HEK293 (cell line): ENCODE data around the gene SNAP47.

Source experiments
- CTCF ChIA-PET: fragments of 350-600 bp; formaldehyde crosslinking; extraction: SDS; loops from one replicate; lab custom pipeline; 2021; ENCODE audit warnings: antibody characterized with exemption; lab: Yijun Ruan, JAX
- POLR2A ChIA-PET: fragments of 300-600 bp; formaldehyde crosslinking; extraction: SDS; loops from one replicate; lab custom pipeline; 2020; ENCODE audit warnings: antibody characterized with exemption, inconsistent platforms; lab: Yijun Ruan, JAX
- H3K27ac ChIP-seq: fragments of 200-500 bp; sonication (Bioruptor generic); 2 replicates; pipeline ENCODE4 v1.5.1; 2014; ENCODE audit warnings: low read depth, low read length, control low read depth, inconsistent platforms; ENCODE audit errors: extremely low read depth
- H3K36me3 ChIP-seq, 2 experiments: fragments of 200-500 bp in 1 of 2; sonication (Bioruptor generic) in 1 of 2; 1 replicate in 1 of 2; 2 replicates in 1 of 2; pipeline ENCODE4 v1.5.1; 2014 to 2017; ENCODE audit warnings: inconsistent platforms in 2 of 2, low read length in 2 of 2; ENCODE audit not compliant: control insufficient read depth in 2 of 2, insufficient read depth in 1 of 2
- H3K4me1 ChIP-seq: fragments of 200-500 bp; sonication (Bioruptor generic); 2 replicates; pipeline ENCODE4 v1.5.1; 2014; ENCODE audit warnings: mild to moderate bottlenecking, low read length, inconsistent platforms; ENCODE audit not compliant: control insufficient read depth, insufficient read depth
- H3K4me3 ChIP-seq: 2 replicates; pipeline ENCODE4 v1.5.1; 2011; ENCODE audit warnings: low read depth, mild to moderate bottlenecking, control low read depth, low read length, moderate library complexity
- H3K9me3 ChIP-seq: fragments of 200-500 bp; sonication (Bioruptor generic); 2 replicates; pipeline ENCODE4 v1.5.1; 2014; ENCODE audit warnings: low read depth, low read length, inconsistent platforms; ENCODE audit not compliant: control insufficient read depth, insufficient read depth
- GFI1B ChIP-seq: fragments of 450-650 bp; formaldehyde crosslinking; IDR thresholded peaks from 2 replicates; pipeline ENCODE4 v1.5.1; 2016; ENCODE audit warnings: missing biosample characterization, missing genetic modification characterization
- KLF17 ChIP-seq: fragments of 450-650 bp; formaldehyde crosslinking; IDR thresholded peaks from 2 replicates; pipeline ENCODE4 v1.5.1; 2016; ENCODE audit warnings: missing biosample characterization, missing genetic modification characterization
- PRDM2 ChIP-seq: fragments of 450-650 bp; formaldehyde crosslinking; IDR thresholded peaks from 2 replicates; pipeline ENCODE4 v1.5.1; 2016; ENCODE audit warnings: missing biosample characterization, missing genetic modification characterization, borderline replicate concordance
- RBAK ChIP-seq: fragments of 450-650 bp; formaldehyde crosslinking; IDR thresholded peaks from 2 replicates; pipeline ENCODE4 v1.5.1; 2016; ENCODE audit warnings: missing biosample characterization, missing genetic modification characterization
- SCRT2 ChIP-seq: fragments of 450-650 bp; formaldehyde crosslinking; IDR thresholded peaks from 2 replicates; pipeline ENCODE4 v1.5.1; 2016; ENCODE audit warnings: missing biosample characterization, missing genetic modification characterization
- YY1 ChIP-seq: fragments of 450-650 bp; formaldehyde crosslinking; IDR thresholded peaks from 2 replicates; pipeline ENCODE4 v1.5.1; 2018; ENCODE audit warnings: missing biosample characterization, missing genetic modification characterization
- ZBTB17 ChIP-seq: fragments of 450-650 bp; formaldehyde crosslinking; IDR thresholded peaks from 2 replicates; pipeline ENCODE4 v1.5.1; 2016; ENCODE audit warnings: missing biosample characterization, missing genetic modification characterization
- ZBTB20 ChIP-seq: fragments of 450-650 bp; formaldehyde crosslinking; IDR thresholded peaks from 2 replicates; pipeline ENCODE4 v1.5.1; 2016; ENCODE audit warnings: missing biosample characterization, missing genetic modification characterization
- ZBTB21 ChIP-seq: fragments of 450-650 bp; formaldehyde crosslinking; IDR thresholded peaks from 2 replicates; pipeline ENCODE4 v1.5.1; 2017; ENCODE audit warnings: missing biosample characterization, missing genetic modification characterization
- ZBTB26 ChIP-seq: fragments of 450-650 bp; formaldehyde crosslinking; optimal IDR thresholded peaks from 2 replicates; pipeline ENCODE3; 2016; ENCODE audit warnings: missing biosample characterization, mild to moderate bottlenecking, missing genetic modification characterization
- ZNF184 ChIP-seq: fragments of 450-650 bp; IDR thresholded peaks from 2 replicates; pipeline ENCODE4 v1.5.1; 2018; ENCODE audit warnings: missing biosample characterization, mild to moderate bottlenecking, missing genetic modification characterization
- ZNF2 ChIP-seq: fragments of 450-650 bp; formaldehyde crosslinking; IDR thresholded peaks from 2 replicates; pipeline ENCODE4 v1.5.1; 2016; ENCODE audit warnings: missing biosample characterization, missing genetic modification characterization
- ZNF341 ChIP-seq: fragments of 450-650 bp; formaldehyde crosslinking; IDR thresholded peaks from 2 replicates; pipeline ENCODE4; 2016; ENCODE audit warnings: low read depth, missing biosample characterization, missing genetic modification characterization
- ZNF366 ChIP-seq: fragments of 450-650 bp; formaldehyde crosslinking; conservative IDR thresholded peaks from 2 replicates; pipeline ENCODE4 v1.5.1; 2016; ENCODE audit warnings: missing biosample characterization, missing genetic modification characterization
- ZNF521 ChIP-seq: fragments of 450-650 bp; formaldehyde crosslinking; IDR thresholded peaks from 2 replicates; pipeline ENCODE4 v1.5.1; 2017; ENCODE audit warnings: missing biosample characterization, mild to moderate bottlenecking, missing genetic modification characterization
- ZNF610 ChIP-seq: fragments of 450-650 bp; formaldehyde crosslinking; IDR thresholded peaks from 2 replicates; pipeline ENCODE4 v1.5.1; 2016; ENCODE audit warnings: missing biosample characterization, missing genetic modification characterization, borderline replicate concordance
- ZNF692 ChIP-seq: fragments of 450-650 bp; formaldehyde crosslinking; IDR thresholded peaks from 2 replicates; pipeline ENCODE4 v1.5.1; 2016; ENCODE audit warnings: missing biosample characterization, missing genetic modification characterization
- ZNF843 ChIP-seq: fragments of 450-650 bp; formaldehyde crosslinking; IDR thresholded peaks from 2 replicates; pipeline ENCODE4 v1.5.1; 2016; ENCODE audit warnings: missing biosample characterization, missing genetic modification characterization
- ZSCAN16 ChIP-seq: fragments of 450-650 bp; formaldehyde crosslinking; IDR thresholded peaks from 2 replicates; pipeline ENCODE4 v1.5.1; 2016; ENCODE audit warnings: missing biosample characterization, missing genetic modification characterization
- ZSCAN30 ChIP-seq: fragments of 450-650 bp; IDR thresholded peaks from 2 replicates; pipeline ENCODE4 v1.5.1; 2018; ENCODE audit warnings: missing biosample characterization, mild to moderate bottlenecking, missing genetic modification characterization, moderate library complexity

Gene SNAP47

GRCh38 chr1:227761621-227762230, 26.5 kb downstream of the SNAP47 start:
- H3K4me1 ChIP-seq, result peaks cover 5% of the 10 kb centered on the region
- H3K27ac ChIP-seq, result no peak overlapping the region
- H3K9me3 ChIP-seq, result no peaks in the 10 kb centered on the region
- H3K36me3 ChIP-seq, result peaks cover 20 to 94% of the 10 kb centered on the region in 2 experiments
- no peak overlapping the region for H3K4me3 ChIP-seq
- CTCF ChIA-PET, result interaction anchor here (0.6 to 5.9 kb wide), 25 partner anchors 8 to 1087 kb away, joined by 3 to 53 read pairs (median 4); partner anchors contain the start of gene WNT9A
- no peak for TF ChIP-seq ZNF341 (tag by site-specific recombination)
- 0 out of 2 replicates have a peak, but pooled peaks have one; percentile 95 for TF ChIP-seq SCRT2
- no peak for TF ChIP-seq ZNF366 (tag by site-specific recombination)
- no peak for TF ChIP-seq ZNF521
- TF ChIP-seq ZNF692 (tag by site-specific recombination), result no peak
- TF ChIP-seq RBAK, result no peak
- TF ChIP-seq ZBTB26 (tag by site-specific recombination), result no peak
- 0 out of 2 replicates have a peak, but pooled peaks have one; percentile 45 for TF ChIP-seq PRDM2 (tag by site-specific recombination)
- POLR2A ChIA-PET, result interaction anchor here (0.7 to 1.1 kb wide), 2 partner anchors 27 to 186 kb away, joined by 3 to 4 read pairs; partner anchors contain the start of genes JMJD4, SNAP47 and WNT9A

GRCh38 chr1:227762231-227762911, 27.1 kb downstream of the SNAP47 start:
- Histone ChIP-seq H3K27ac (no peak overlapping the region), H3K4me1 (peaks cover 5% of the 10 kb centered on the region)
- POLR2A ChIA-PET, result interaction anchor here (0.7 to 1.1 kb wide), 2 partner anchors 27 to 186 kb away, joined by 3 to 4 read pairs; partner anchors contain the start of genes JMJD4, SNAP47 and WNT9A
- TF ChIP-seq KLF17 (peak; percentile 93), ZNF843 (peak; percentile 67), ZNF610 (tag by site-specific recombination) (no peak; the same call in 1 of the 2 replicates), YY1 (0 out of 2 replicates have a peak, but pooled peaks have one; percentile 22), ZNF2 (tag by site-specific recombination) (peak; percentile 90; the same call in 1 of the 2 replicates), ZSCAN16 (tag by site-specific recombination) (no peak), ZNF184 (tag by site-specific recombination) (no peak; the same call in 1 of the 2 replicates), ZBTB26 (tag by site-specific recombination) (peak; percentile 50), ZSCAN30 (tag by site-specific recombination) (peak; percentile 96), ZBTB21 (0 out of 2 replicates have a peak, but pooled peaks have one; percentile 44), ZBTB20 (tag by site-specific recombination) (0 out of 2 replicates have a peak, but pooled peaks have one; percentile 18), ZBTB17 (tag by site-specific recombination) (peak; percentile 85), GFI1B (0 out of 2 replicates have a peak, but pooled peaks have one; percentile 32)

More at GRCh38 chr1:227762231-227762911, 27.1 kb downstream of the SNAP47 start:
- H3K4me3 ChIP-seq, result no peak overlapping the region
- no peaks in the 10 kb centered on the region for H3K9me3 ChIP-seq
- H3K36me3 ChIP-seq, result peaks cover 23 to 94% of the 10 kb centered on the region in 2 experiments
- CTCF ChIA-PET, result interaction anchor here (0.6 to 5.9 kb wide), 32 partner anchors 8 to 1086 kb away, joined by 3 to 53 read pairs (median 4); partner anchors contain the start of gene WNT9A
